ES-I3 (cell line): ENCODE data around the gene CLEC10A.

Experiments
- H3K36me3 ChIP-seq: 2 replicates; pipeline ENCODE4 v1.6.1; 2013; ENCODE audit warnings: mild to moderate bottlenecking, low read length, control low read depth, moderate library complexity; ENCODE audit not compliant: insufficient read depth
- H3K4me1 ChIP-seq: 2 replicates; pipeline ENCODE4 v1.6.1; 2013; ENCODE audit warnings: mild to moderate bottlenecking, control low read depth, low read length; ENCODE audit not compliant: insufficient read depth
- H3K9ac ChIP-seq: 2 replicates; pipeline ENCODE4 v1.6.1; 2013; ENCODE audit warnings: low read depth, mild to moderate bottlenecking, low read length, moderate library complexity
- H3K9me3 ChIP-seq: 2 replicates; pipeline ENCODE4 v1.6.1; 2013; ENCODE audit warnings: mild to moderate bottlenecking, low read length, moderate library complexity; ENCODE audit not compliant: control insufficient read depth, insufficient read depth

The CLEC10A gene

GRCh38 chr17:7045492-7046126 is 34.4 kb downstream of the CLEC10A start:
- Histone ChIP-seq H3K4me1 (peaks cover 7% of the 10 kb centered on the region; the same call in 1 of the 2 replicates), H3K36me3 (no peaks in the 10 kb centered on the region), H3K9me3 (no peaks in the 10 kb centered on the region), H3K9ac (peak overlapping the region; percentile 48; the same call in 1 of the 2 replicates)

- Histone ChIP-seq H3K4me1 (peaks cover 11% of the 10 kb centered on the region; the same call in 1 of the 2 replicates), H3K9me3 (no peaks in the 10 kb centered on the region), H3K36me3 (no peaks in the 10 kb centered on the region), H3K9ac (peak within 1 kb of the TSS; percentile 49; the same call in 1 of the 2 replicates)
Observed at GRCh38 chr17:7043497-7044198, 36.4 kb downstream of the CLEC10A start, which contains the start of gene SLC16A11. SLC16A11 (minus strand) TSS chr17:7044092; CDS start chr17:7043513, 579 bp downstream.

GRCh38 chr17:7043182-7043496 is 36.9 kb downstream of the CLEC10A start:
- Histone ChIP-seq H3K9ac (peak overlapping the region; percentile 49; the same call in 1 of the 2 replicates), H3K4me1 (peaks cover 11% of the 10 kb centered on the region; the same call in 1 of the 2 replicates), H3K9me3 (no peaks in the 10 kb centered on the region), H3K36me3 (no peaks in the 10 kb centered on the region)

GRCh38 chr17:7042501-7043181 is 37.4 kb downstream of the CLEC10A start:
- H3K9me3 ChIP-seq: no peaks in the 10 kb centered on the region

GRCh38 chr17:7041607-7042500 is 38.2 kb downstream of the CLEC10A start:
- Histone ChIP-seq H3K4me1 (peaks cover 11% of the 10 kb centered on the region; the same call in 1 of the 2 replicates), H3K9me3 (no peaks in the 10 kb centered on the region), H3K9ac (peak overlapping the region; percentile 49; the same call in 1 of the 2 replicates), H3K36me3 (no peaks in the 10 kb centered on the region)

More at GRCh38 chr17:7042501-7043181, 37.4 kb downstream of the CLEC10A start:
- Histone ChIP-seq H3K9ac (peak overlapping the region; percentile 49; the same call in 1 of the 2 replicates), H3K4me1 (peaks cover 11% of the 10 kb centered on the region; the same call in 1 of the 2 replicates), H3K36me3 (no peaks in the 10 kb centered on the region)

- no peak overlapping the region for H3K9ac ChIP-seq
- H3K4me1 ChIP-seq: peaks cover 14% of the 10 kb centered on the region; the same call in 1 of the 2 replicates
- H3K36me3 ChIP-seq: no peaks in the 10 kb centered on the region
Observed at GRCh38 chr17:7039832-7040231, 40.2 kb downstream of the CLEC10A start.

GRCh38 chr17:7038025-7038862 is 41.8 kb downstream of the CLEC10A start:
- H3K36me3 ChIP-seq: no peaks in the 10 kb centered on the region
- no peak overlapping the region for H3K9ac ChIP-seq
- H3K4me1 ChIP-seq: peaks cover 14% of the 10 kb centered on the region; the same call in 1 of the 2 replicates
- no peaks in the 10 kb centered on the region for H3K9me3 ChIP-seq

More at GRCh38 chr17:7039832-7040231, 40.2 kb downstream of the CLEC10A start:
- H3K9me3 ChIP-seq: no peaks in the 10 kb centered on the region

GRCh38 chr17:7035591-7036368 is 44.3 kb downstream of the CLEC10A start, which contains the start of gene SLC16A13:
SLC16A13 (plus strand) TSS chr17:7036015; CDS start chr17:7036383, 368 bp downstream.
- H3K9ac ChIP-seq: peak within 1 kb of the TSS; percentile 71
- peaks cover 7% of the 10 kb centered on the region; the same call in 1 of the 2 replicates for H3K4me1 ChIP-seq
- no peaks in the 10 kb centered on the region for H3K9me3 ChIP-seq
- no peaks in the 10 kb centered on the region for H3K36me3 ChIP-seq

- Histone ChIP-seq H3K36me3 (no peaks in the 10 kb centered on the region), H3K4me1 (peaks cover 7% of the 10 kb centered on the region; the same call in 1 of the 2 replicates), H3K9me3 (no peaks in the 10 kb centered on the region), H3K9ac (peak overlapping the region; percentile 71)
Observed at GRCh38 chr17:7034955-7035590, 45.0 kb downstream of the CLEC10A start.

- H3K9ac ChIP-seq: no peak overlapping the region
- no peaks in the 10 kb centered on the region for H3K4me1 ChIP-seq
- H3K36me3 ChIP-seq: no peaks in the 10 kb centered on the region
- H3K9me3 ChIP-seq: no peaks in the 10 kb centered on the region
Observed at GRCh38 chr17:7029659-7030058, 50.4 kb downstream of the CLEC10A start.

GRCh38 chr17:7029096-7029495 is 51.0 kb downstream of the CLEC10A start:
- Histone ChIP-seq H3K9ac (no peak overlapping the region), H3K36me3 (no peaks in the 10 kb centered on the region), H3K4me1 (no peaks in the 10 kb centered on the region)

GRCh38 chr17:7027335-7027734 is 52.7 kb downstream of the CLEC10A start:
- H3K9ac ChIP-seq: no peak overlapping the region
- no peaks in the 10 kb centered on the region for H3K36me3 ChIP-seq
- H3K9me3 ChIP-seq: no peaks in the 10 kb centered on the region
- no peaks in the 10 kb centered on the region for H3K4me1 ChIP-seq

More at GRCh38 chr17:7029096-7029495, 51.0 kb downstream of the CLEC10A start:
- no peaks in the 10 kb centered on the region for H3K9me3 ChIP-seq
